ENCODE measurements around the gene CCDC6. TPM values are rescaled to one million over a fixed set of nuclear protein-coding genes. Genes with fewer than 3 reads are reported as not detected.

The CCDC6 gene
- total and polyA plus RNA-seq, 9 of the 15 experiments (the other 6 are each of a cell fraction or from before 2014, with no cell fraction given): 10.4 to 41.0 (median 20.9) TPM

- TF ChIP-seq CREB3 (tag; conservative IDR thresholded peaks at IDR 0.05; ENCODE audit: low read depth) (0 out of 2 replicates have a peak, but pooled peaks have one; percentile 35), RUNX1 (IDR thresholded peaks at IDR 0.05; ENCODE audit: low read depth) (no peak), MTA3 (IDR thresholded peaks at IDR 0.05; ENCODE audit: borderline replicate concordance) (peak; percentile 54; the same call in 1 of the 2 replicates), MAZ (CRISPR knock-in tag; conservative IDR thresholded peaks at IDR 0.05 in 1 of 2, IDR thresholded peaks at IDR 0.05 in 1 of 2) (no peak; a peak in 1 of 4 replicates), MCM7 (IDR thresholded peaks at IDR 0.05) (no peak), NFYB (IDR thresholded peaks at IDR 0.05; ENCODE audit: extremely low read depth, insufficient read length) (no peak), THAP7 (CRISPR knock-in tag; IDR thresholded peaks at IDR 0.05) (no peak), ZBTB33 (CRISPR knock-in tag; IDR thresholded peaks at IDR 0.05) (no peak), NFXL1 (CRISPR knock-in tag; IDR thresholded peaks at IDR 0.05) (no peak), SMC3 (conservative IDR thresholded peaks at IDR 0.05; ENCODE audit: insufficient read depth, low read depth, low read length) (no peak), NR2C2 (CRISPR knock-in tag; IDR thresholded peaks at IDR 0.05) (no peak), NR2C2 (tag; IDR thresholded peaks at IDR 0.05) (no peak), DPF2 (IDR thresholded peaks at IDR 0.05) (peak; percentile 39), POU5F1 (IDR thresholded peaks at IDR 0.05; ENCODE audit: borderline replicate concordance, low read depth, low read length, partially characterized antibody) (no peak), HMGXB4 (CRISPR knock-in tag; IDR thresholded peaks at IDR 0.05) (0 out of 2 replicates have a peak, but pooled peaks have one; percentile 38), BRF1 (IDR thresholded peaks at IDR 0.05; ENCODE audit: borderline replicate concordance, extremely low read depth, insufficient read length) (no peak), GTF2B (IDR thresholded peaks at IDR 0.05; ENCODE audit: extremely low read depth, insufficient read length) (no peak), NR2C1 (IDR thresholded peaks at IDR 0.05) (no peak), NR2C1 (tag; IDR thresholded peaks at IDR 0.05) (no peak), GATAD2A (IDR thresholded peaks at IDR 0.05) (no peak), MTA2 (IDR thresholded peaks at IDR 0.05; ENCODE audit: low read depth) (no peak; the same call in 1 of the 2 replicates)
These were observed 1.8 kb upstream of the CCDC6 start (continued) for GRCh38 chr10:59907918-59908807.
